Activated naive CD4-positive, alpha-beta T cell treated with anti-CD3 and anti-CD28 coated beads, Interleukin-2, amount 10 ng/mL, durations not matched to agents 7 days and 5 days (primary cell): ENCODE results near the gene SPAG6.

Experiments
- CTCF ChIA-PET: fragments of 350-600 bp; sonication (Branson Sonifier 250); formaldehyde crosslinking; loops from one replicate; lab custom pipeline; 2021; ENCODE audit warnings: antibody characterized with exemption; lab: Charles Lee
- DNase-seq: peaks from one replicate; pipeline ENCODE4 v3.0.0-alpha.2; 2020
- H3K27ac Mint-ChIP-seq: one replicate; pipeline ENCODE4 v1.8.0; 2021; ENCODE audit warnings: mild to moderate bottlenecking, moderate library complexity, mixed read lengths
- H3K27me3 Mint-ChIP-seq: one replicate; pipeline ENCODE4 v1.8.0; 2021; ENCODE audit warnings: mild to moderate bottlenecking, mixed read lengths
- H3K36me3 Mint-ChIP-seq: one replicate; pipeline ENCODE4 v1.8.0; 2021; ENCODE audit warnings: mixed read lengths
- H3K4me1 Mint-ChIP-seq: one replicate; pipeline ENCODE4 v1.8.0; 2021; ENCODE audit warnings: mixed read lengths
- H3K4me3 Mint-ChIP-seq: one replicate; pipeline ENCODE4 v1.8.0; 2021; ENCODE audit warnings: mild to moderate bottlenecking, moderate library complexity, mixed read lengths
- H3K9me3 Mint-ChIP-seq: one replicate; pipeline ENCODE4 v1.8.0; 2021; ENCODE audit warnings: mixed read lengths

The SPAG6 gene

DNA sequence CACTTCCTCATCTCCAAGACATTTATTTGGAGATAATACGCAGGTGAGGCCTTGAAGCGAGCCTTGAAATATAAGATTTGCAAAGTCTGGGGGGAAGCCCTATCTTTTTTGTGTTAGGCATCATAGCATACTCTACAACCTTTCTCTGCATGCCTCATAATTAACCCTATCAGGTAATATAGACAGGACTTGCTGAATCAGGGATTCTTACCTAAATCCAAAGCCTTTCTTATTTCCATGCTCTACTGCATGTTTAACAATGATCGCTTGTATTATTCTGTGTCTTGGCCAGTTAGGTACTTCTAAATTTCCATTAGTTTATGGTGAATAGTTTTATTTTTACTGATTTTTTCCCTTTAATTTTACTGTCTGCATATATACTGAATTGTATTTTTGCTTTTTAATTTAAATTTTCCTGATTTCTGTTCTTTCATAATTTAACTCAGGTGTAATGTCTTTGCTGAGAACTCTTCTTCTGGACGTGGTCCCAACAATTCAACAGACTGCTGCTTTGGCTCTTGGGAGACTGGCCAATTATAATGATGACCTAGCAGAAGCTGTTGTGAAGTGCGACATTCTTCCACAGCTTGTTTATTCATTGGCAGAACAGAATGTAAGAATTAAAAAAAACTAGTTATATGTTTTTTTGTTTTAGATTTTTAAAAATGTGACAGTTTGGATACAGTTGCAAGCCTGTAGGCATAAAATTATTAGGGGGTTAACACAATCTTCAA lies 19.3 kb downstream of the SPAG6 start:
- DNase-seq = no peak
- no peaks in the 10 kb centered on the region for H3K27me3 Mint-ChIP-seq
- no peak overlapping the region for H3K27ac Mint-ChIP-seq
- CTCF ChIA-PET = no interaction called here
- H3K4me3 Mint-ChIP-seq = no peak overlapping the region
- no peaks in the 10 kb centered on the region for H3K36me3 Mint-ChIP-seq
- no peaks in the 10 kb centered on the region for H3K9me3 Mint-ChIP-seq
- H3K4me1 Mint-ChIP-seq = peaks cover 17% of the 10 kb centered on the region

DNA sequence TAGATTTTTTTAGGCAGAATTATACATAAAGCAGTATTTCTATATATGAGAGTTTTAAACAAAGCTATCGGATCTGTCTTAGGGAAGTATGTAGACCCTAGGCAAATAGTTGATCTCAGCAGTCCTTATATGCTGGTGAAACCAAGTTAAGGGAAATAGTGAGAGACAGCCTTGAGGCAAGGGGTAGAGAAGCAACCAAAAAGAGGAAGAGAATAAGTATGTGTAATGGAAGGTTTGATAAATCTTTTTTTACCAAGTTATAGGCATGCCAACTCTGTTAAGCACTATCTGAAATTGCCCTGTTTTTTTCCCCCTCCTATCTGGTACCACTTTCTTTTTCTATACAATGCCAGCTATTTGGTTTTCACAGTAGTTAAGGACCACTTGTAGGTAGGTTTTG lies 19.9 kb downstream of the SPAG6 start:
- peaks cover 21% of the 10 kb centered on the region for H3K4me1 Mint-ChIP-seq
- no peak for DNase-seq
- H3K9me3 Mint-ChIP-seq = no peaks in the 10 kb centered on the region
- no peak overlapping the region for H3K27ac Mint-ChIP-seq
- H3K27me3 Mint-ChIP-seq = no peaks in the 10 kb centered on the region
- H3K4me3 Mint-ChIP-seq = no peak overlapping the region
- CTCF ChIA-PET = no interaction called here
- H3K36me3 Mint-ChIP-seq = no peaks in the 10 kb centered on the region

DNA sequence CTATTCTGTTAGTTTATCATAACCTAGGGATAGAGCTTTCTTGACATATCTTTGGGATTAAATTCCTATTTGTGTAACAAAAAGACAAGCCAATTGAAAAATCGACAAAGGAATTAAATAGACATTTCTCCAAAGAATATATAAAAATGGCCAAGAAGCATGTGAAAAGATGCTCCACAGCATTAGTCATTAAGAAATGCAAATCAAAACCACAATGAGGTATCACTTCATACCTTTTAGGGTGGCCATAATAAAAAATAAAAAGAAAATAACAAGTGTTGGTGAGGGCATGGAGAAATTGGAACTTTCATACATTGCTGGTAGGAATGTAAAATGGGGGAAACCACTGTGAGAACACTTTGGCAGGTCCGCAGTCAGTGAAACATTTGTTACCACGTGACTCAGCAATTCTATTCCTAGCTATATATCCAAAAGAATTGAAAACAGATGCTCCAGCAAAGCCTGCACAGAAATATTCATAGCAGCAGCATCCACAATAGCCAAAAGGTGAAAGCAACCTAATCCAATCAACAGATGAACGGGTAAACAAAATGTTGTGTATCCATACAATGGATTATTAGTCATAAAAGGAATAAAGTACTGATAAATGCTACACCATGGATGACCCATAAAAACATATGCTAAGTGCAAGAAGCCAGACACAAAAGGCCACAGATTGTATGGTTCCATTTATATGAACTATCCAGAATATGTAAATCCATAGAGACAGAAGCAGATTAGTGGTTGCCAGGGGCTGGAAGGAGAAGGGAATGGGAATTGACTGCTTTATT lies 20.5 kb downstream of the SPAG6 start:
- Mint-ChIP-seq H3K27me3 (no peaks in the 10 kb centered on the region), H3K9me3 (no peaks in the 10 kb centered on the region), H3K27ac (no peak overlapping the region), H3K4me3 (no peak overlapping the region), H3K36me3 (no peaks in the 10 kb centered on the region), H3K4me1 (peaks cover 22% of the 10 kb centered on the region)
- CTCF ChIA-PET = interaction anchor here (0.6 to 1.4 kb wide), 2 partner anchors 21 to 89 kb away, joined by 3 read pairs; partner anchors contain the start of gene SPAG6
- no peak for DNase-seq

DNA sequence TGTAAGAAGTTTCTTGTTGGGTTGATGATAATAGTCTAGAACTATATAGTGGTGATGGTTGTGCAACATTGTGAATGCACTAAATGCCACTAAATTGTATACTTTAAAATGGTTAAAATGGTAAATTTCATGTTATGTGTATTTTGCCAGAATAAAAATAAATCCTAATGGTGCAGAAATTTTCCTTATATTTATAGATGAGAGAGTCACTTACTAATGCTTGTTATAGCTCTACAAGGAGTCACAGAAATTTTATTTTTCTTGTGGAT lies 21.1 kb downstream of the SPAG6 start:
- no peaks in the 10 kb centered on the region for H3K9me3 Mint-ChIP-seq
- no peaks in the 10 kb centered on the region for H3K36me3 Mint-ChIP-seq
- H3K27ac Mint-ChIP-seq = no peak overlapping the region
- DNase-seq = no peak
- H3K4me3 Mint-ChIP-seq = no peak overlapping the region
- H3K4me1 Mint-ChIP-seq = peaks cover 22% of the 10 kb centered on the region
- no peaks in the 10 kb centered on the region for H3K27me3 Mint-ChIP-seq
- CTCF ChIA-PET = interaction anchor here (0.6 to 1.4 kb wide), 2 partner anchors 21 to 88 kb away, joined by 3 read pairs; partner anchors contain the start of gene SPAG6

DNA sequence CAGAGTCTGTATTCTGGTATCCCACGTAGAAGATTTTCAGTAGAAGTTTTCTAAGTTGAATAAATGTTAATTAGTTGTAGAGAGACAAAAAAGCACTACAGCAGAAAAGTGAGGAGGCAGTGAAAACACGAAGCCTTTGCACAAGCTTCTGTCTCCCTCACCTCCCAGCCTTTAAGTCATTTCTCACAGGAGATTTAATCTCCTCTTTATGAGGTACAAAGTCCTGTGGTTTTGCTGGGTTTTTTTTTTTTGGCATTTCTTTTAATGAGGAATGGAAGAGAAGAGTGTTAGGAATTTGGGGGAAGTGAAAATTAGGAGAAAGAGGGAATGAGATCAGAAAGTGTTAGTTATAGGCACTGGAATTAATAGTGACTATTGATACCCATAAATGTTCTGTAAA lies 21.5 kb downstream of the SPAG6 start:
- Mint-ChIP-seq H3K4me3 (no peak overlapping the region), H3K9me3 (no peaks in the 10 kb centered on the region), H3K27me3 (no peaks in the 10 kb centered on the region), H3K27ac (no peak overlapping the region), H3K4me1 (peaks cover 22% of the 10 kb centered on the region), H3K36me3 (no peaks in the 10 kb centered on the region)
- DNase-seq = no peak
- CTCF ChIA-PET = interaction anchor here (0.6 to 1.4 kb wide), 2 partner anchors 22 to 88 kb away, joined by 3 read pairs; partner anchors contain the start of gene SPAG6

DNA sequence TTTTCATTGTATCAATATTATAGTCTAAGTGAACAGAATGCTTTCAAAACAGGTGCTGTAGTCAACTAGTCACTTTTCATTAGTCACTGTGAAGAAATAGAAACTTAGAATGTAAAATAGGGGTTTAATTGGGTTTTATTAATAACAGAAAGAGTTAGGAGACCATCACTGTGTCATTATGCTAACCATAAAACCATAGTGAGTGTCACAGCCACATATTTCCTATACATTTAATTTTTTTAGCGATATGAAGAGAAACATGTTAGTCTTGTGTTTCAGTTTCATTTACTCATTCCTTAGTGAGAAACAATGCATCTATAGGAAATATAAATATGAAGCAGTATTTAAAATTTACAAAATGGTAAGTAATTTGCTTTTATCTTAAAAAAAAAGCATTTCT lies 22.2 kb downstream of the SPAG6 start:
- Mint-ChIP-seq H3K36me3 (no peaks in the 10 kb centered on the region), H3K27me3 (peaks cover 3% of the 10 kb centered on the region), H3K9me3 (no peaks in the 10 kb centered on the region), H3K27ac (peak overlapping the region; percentile 45), H3K4me1 (peaks cover 22% of the 10 kb centered on the region), H3K4me3 (no peak overlapping the region)
- no peak for DNase-seq
- CTCF ChIA-PET = no interaction called here

DNA sequence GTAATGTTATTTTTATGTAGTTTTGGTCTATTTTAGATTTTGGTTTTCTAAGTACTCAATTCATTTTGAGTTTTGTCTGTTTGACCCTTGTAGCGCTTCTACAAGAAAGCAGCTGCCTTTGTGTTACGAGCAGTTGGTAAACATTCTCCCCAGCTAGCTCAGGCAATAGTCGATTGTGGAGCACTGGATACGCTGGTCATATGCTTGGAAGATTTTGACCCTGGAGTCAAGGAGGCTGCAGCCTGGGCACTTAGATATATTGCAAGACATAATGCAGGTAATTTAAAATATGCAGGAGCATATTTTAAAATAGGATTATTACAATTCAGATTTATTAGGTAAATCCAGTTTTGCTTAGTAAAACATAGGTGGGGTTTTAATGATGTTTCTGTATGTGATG lies 23.1 kb downstream of the SPAG6 start:
- H3K27ac Mint-ChIP-seq = no peak overlapping the region
- H3K4me1 Mint-ChIP-seq = peaks cover 22% of the 10 kb centered on the region
- no peak for DNase-seq
- H3K27me3 Mint-ChIP-seq = peaks cover 9% of the 10 kb centered on the region
- CTCF ChIA-PET = no interaction called here
- no peaks in the 10 kb centered on the region for H3K9me3 Mint-ChIP-seq
- H3K4me3 Mint-ChIP-seq = no peak overlapping the region
- no peaks in the 10 kb centered on the region for H3K36me3 Mint-ChIP-seq

DNA sequence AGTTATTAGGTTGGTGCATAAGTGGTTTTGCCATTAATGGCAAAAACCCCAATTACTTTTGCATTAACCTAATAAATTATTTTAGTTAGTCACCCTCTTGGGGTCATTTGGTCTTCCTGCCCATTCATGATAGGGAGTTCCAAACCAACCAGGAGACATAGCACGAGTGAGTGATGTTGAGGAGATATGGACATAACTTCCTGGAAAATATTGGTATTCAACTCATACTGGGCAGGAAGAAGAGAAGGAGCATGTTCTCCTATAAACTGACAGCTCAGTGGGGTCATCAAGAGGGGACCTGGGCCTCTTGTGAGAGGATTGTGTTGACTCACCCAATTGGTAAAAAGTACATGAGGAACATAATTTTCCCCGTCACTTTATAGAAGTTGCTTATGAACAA lies 23.7 kb downstream of the SPAG6 start:
- H3K4me3 Mint-ChIP-seq = no peak overlapping the region
- no peak for DNase-seq
- peaks cover 9% of the 10 kb centered on the region for H3K27me3 Mint-ChIP-seq
- H3K4me1 Mint-ChIP-seq = peaks cover 22% of the 10 kb centered on the region
- no peaks in the 10 kb centered on the region for H3K9me3 Mint-ChIP-seq
- H3K36me3 Mint-ChIP-seq = no peaks in the 10 kb centered on the region
- H3K27ac Mint-ChIP-seq = no peak overlapping the region
- CTCF ChIA-PET = no interaction called here

DNA sequence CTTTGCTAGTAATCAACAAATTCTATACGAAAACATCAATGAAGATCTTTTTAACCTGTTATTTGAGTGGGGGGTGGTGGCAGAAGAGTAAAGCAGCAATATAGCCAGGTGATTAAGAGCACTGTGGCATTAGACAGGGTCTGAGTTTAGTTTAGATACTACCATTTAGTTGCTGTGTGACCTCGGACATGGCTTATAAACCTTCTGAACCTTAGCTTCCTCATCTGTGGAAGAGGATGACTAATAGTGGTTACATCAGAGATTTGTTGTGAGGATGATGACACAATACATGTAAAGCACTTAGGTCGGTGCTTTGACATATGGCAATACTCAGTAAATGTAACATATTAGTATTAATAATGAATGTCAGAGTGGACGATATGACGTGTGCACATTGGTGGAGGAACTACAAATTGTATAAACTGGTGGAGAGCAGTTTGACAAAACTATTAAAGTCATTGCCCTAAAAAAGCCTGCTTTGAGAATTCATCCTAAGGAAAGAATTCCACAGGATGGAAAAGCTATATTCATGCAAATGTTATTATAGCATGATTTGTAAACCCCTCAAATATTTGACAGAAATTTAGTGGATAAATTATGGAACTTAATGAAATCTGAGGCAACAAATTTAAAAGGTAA lies 24.3 kb downstream of the SPAG6 start:
- H3K4me3 Mint-ChIP-seq = no peak overlapping the region

DNA sequence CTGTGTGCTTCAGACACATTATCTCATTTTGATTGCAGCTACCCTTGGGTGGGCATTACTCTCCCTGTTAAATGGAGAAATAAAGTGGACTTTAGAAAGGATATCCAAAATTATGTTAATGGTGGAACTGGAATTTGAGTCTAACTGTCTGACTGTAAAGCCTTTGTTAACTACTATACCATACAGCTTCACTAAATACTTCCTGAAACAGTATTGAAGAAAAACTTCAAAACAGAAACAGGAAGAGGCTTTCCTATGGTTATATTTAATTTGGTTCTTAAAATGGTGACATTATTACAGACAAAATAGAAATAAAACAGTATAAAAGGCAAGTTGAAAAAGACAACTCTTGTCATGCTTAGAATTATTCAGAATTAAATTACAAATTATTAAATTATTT lies 25.0 kb downstream of the SPAG6 start:
- no peak for DNase-seq
- H3K27ac Mint-ChIP-seq = peak overlapping the region; percentile 37
- peaks cover 22% of the 10 kb centered on the region for H3K4me1 Mint-ChIP-seq
- H3K4me3 Mint-ChIP-seq = no peak overlapping the region
- H3K36me3 Mint-ChIP-seq = no peaks in the 10 kb centered on the region
- CTCF ChIA-PET = interaction anchor here (0.6 kb wide), 1 partner anchor 48 kb away, joined by 3 read pairs; no protein-coding TSS in a partner anchor
- no peaks in the 10 kb centered on the region for H3K9me3 Mint-ChIP-seq
- H3K27me3 Mint-ChIP-seq = peaks cover 9% of the 10 kb centered on the region

More for the DNA sequence above, 24.3 kb downstream of the SPAG6 start:
- no peak for DNase-seq
- Mint-ChIP-seq H3K36me3 (no peaks in the 10 kb centered on the region), H3K27ac (no peak overlapping the region), H3K27me3 (peaks cover 9% of the 10 kb centered on the region), H3K4me1 (peaks cover 22% of the 10 kb centered on the region), H3K9me3 (no peaks in the 10 kb centered on the region)
- CTCF ChIA-PET = interaction anchor here (0.6 kb wide), 1 partner anchor 48 kb away, joined by 3 read pairs; no protein-coding TSS in a partner anchor

DNA sequence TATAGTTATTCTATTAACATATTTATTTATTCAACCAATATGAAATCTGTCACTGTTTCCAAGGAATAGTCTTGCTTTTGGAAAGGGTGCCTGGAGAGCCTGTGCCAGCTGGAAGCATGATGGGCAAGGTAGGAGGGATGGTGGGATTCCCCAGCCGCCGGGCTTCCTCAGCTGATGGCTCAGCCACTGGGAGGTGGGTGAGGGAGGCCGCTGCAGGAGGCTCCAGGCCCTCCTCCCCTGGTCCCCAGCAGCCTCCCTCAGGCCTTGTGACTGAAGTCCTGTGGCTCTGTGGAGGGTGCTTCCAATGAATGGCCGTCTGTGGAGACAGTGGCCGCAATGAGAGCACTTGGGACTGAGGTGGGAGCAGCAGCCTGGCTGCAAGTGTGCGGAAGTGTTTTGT lies 27.0 kb downstream of the SPAG6 start:
- Mint-ChIP-seq H3K36me3 (no peaks in the 10 kb centered on the region), H3K27me3 (peaks cover 19% of the 10 kb centered on the region), H3K4me1 (peaks cover 17% of the 10 kb centered on the region), H3K9me3 (no peaks in the 10 kb centered on the region), H3K27ac (no peak overlapping the region), H3K4me3 (no peak overlapping the region)
- no peak for DNase-seq
- CTCF ChIA-PET = interaction anchor here (1.2 kb wide), 1 partner anchor 101 kb away, joined by 3 read pairs; no protein-coding TSS in a partner anchor

DNA sequence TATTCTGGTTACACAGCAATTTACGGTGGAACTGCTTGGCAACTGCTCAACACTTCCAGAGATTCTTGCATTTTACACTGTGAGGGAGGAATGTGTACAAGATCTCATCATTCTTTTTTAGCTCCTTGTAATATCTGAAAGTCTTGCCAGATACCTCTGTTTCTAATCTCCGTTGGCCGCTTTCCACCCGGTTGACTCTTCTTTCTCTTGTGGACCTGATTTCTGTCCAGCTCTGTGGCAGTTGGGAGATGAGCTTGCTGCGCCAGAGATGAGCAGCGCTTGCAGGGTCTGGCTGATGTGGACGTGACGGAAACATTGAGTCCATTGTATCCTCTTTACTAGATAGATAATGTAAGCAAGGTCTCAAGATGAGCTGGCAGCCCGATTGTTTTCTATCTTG lies 27.6 kb downstream of the SPAG6 start:
- no peak for DNase-seq
- no peaks in the 10 kb centered on the region for H3K36me3 Mint-ChIP-seq
- no peak overlapping the region for H3K27ac Mint-ChIP-seq
- H3K4me1 Mint-ChIP-seq = peaks cover 13% of the 10 kb centered on the region
- H3K9me3 Mint-ChIP-seq = no peaks in the 10 kb centered on the region
- H3K27me3 Mint-ChIP-seq = peaks cover 19% of the 10 kb centered on the region
- CTCF ChIA-PET = interaction anchor here (1.2 kb wide), 1 partner anchor 102 kb away, joined by 3 read pairs; no protein-coding TSS in a partner anchor
- no peak overlapping the region for H3K4me3 Mint-ChIP-seq

DNA sequence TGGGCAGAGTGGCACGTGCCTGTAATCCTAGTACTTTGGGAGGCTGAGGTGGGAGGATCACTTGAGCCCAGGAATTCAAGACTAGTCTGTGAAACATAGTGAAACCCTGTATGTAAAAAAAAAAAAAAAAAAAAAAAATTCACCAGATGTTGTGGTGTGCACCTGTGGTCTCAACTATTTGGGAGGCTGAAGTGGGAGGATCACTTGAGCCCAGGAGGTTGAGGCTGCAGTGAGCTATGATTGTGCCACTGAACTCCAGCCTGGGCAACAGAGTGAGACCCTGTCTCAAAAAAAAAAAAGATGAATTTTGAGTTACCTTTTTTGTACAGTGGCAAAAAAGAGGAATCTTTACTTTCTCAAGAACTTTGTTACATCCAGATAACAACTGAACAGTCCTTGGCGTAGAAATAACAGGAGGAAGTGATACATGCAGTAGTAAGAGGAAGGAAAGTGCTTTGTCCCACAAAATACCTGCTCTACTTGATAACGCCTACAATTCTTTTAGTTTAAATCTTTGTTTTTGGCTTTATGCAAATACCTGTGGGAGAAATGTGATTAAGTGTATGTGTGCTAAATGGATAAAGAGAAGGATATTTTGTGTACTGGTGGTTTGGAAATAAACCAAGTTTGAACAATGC lies 29.3 kb downstream of the SPAG6 start:
- H3K36me3 Mint-ChIP-seq = no peaks in the 10 kb centered on the region

DNA sequence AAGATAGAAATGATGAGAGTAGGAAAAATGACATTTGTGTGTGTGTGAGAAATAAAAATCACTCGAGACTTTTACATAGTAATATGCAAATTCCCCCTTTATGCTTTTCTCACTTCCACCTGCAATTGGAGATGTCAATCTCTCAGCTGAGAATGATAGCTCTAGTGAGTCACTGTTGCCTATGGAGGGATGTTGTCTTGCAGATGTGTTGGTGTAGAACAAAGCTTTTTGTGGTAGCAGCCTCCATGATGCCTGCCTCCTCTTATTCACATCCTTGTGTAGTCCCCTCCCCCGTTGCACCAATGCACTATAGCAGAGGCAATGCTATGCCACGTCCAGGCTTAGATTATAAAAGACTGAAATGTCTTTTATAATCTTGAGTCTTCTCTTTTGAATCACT lies 33.8 kb downstream of the SPAG6 start:
- Mint-ChIP-seq H3K36me3 (no peaks in the 10 kb centered on the region), H3K27me3 (peaks cover 16% of the 10 kb centered on the region), H3K4me1 (peaks cover 5% of the 10 kb centered on the region), H3K27ac (no peak overlapping the region), H3K4me3 (no peak overlapping the region), H3K9me3 (no peaks in the 10 kb centered on the region)
- DNase-seq = peak; percentile 25
- CTCF ChIA-PET = interaction anchor here (0.9 kb wide), 1 partner anchor 366 kb away, joined by 3 read pairs; no protein-coding TSS in a partner anchor

More for the DNA sequence above, 29.3 kb downstream of the SPAG6 start:
- DNase-seq = no peak
- Mint-ChIP-seq H3K9me3 (no peaks in the 10 kb centered on the region), H3K4me1 (peaks cover 9% of the 10 kb centered on the region), H3K4me3 (no peak overlapping the region), H3K27me3 (peaks cover 19% of the 10 kb centered on the region), H3K27ac (no peak overlapping the region)
- CTCF ChIA-PET = no interaction called here
